GM12878 (cell line): ENCODE results near the gene TBP. TPM values are rescaled to one million over a fixed set of nuclear protein-coding genes. Genes with fewer than 3 reads are reported as not detected.

Source experiments
- ATAC-seq: fragments of 200-7000 bp; cut with Tn5 transposase; 3 replicates; pipeline ENCODE4 v1.9.1; 2020; ENCODE audit warnings: mild to moderate bottlenecking, moderate library complexity
- BruUV-seq: library from RNA; stranded (reverse); fragments of 400-500 nt; replicated peaks from 2 replicates; lab custom pipeline; 2021; lab: Mats Ljungman, UMichigan
- CTCF ChIA-PET: fragments of 300-600 bp; sonication (Branson Sonifier 250); formaldehyde crosslinking; extraction: SDS; loops from one replicate; lab custom pipeline; 2021; ENCODE audit warnings: inconsistent platforms; lab: Yijun Ruan, JAX
- POLR2A ChIA-PET: fragments of 350-600 bp; formaldehyde crosslinking; extraction: SDS; loops from one replicate; lab custom pipeline; 2021; ENCODE audit warnings: inconsistent platforms; lab: Charles Lee
- RAD21 ChIA-PET: fragments of 300-600 bp; sonication (Branson Sonifier 250); formaldehyde crosslinking; loops from one replicate; lab custom pipeline; 2023; ENCODE audit warnings: antibody characterized with exemption; ENCODE audit not compliant: unreplicated experiment; lab: Charles Lee
- SMC1A ChIA-PET: fragments of 300-600 bp; sonication (Branson Sonifier 250); formaldehyde crosslinking; loops from one replicate; lab custom pipeline; 2023; ENCODE audit not compliant: unreplicated experiment, uncharacterized antibody; lab: Charles Lee
- DNase-seq: peaks from one replicate; pipeline ENCODE4 v3.0.0-alpha.2; 2011; ENCODE audit warnings: low read depth, low spot score
- FAIRE-seq: peaks from 3 replicates; lab custom pipeline; 2011; peaks lifted over from hg19 to GRCh38; lab: Jason Lieb, UNC
- H2AFZ ChIP-seq: 2 replicates; pipeline ENCODE4 v1.6.0; 2011; ENCODE audit warnings: low read depth, low read length, control low read depth; ENCODE audit not compliant: control insufficient read depth
- H3K27ac ChIP-seq: 2 replicates; pipeline ENCODE4 v1.5.1; 2011; ENCODE audit warnings: control low read depth; ENCODE audit not compliant: control insufficient read depth, insufficient read depth
- H3K27me3 ChIP-seq, 2 experiments: replicated peaks in 1 of 2; 2 replicates each; pipeline versions ENCODE4 v1.6.0 to v1.6.1; 2011; ENCODE audit warnings: low read length in 1 of 2; ENCODE audit not compliant: control insufficient read depth in 2 of 2, insufficient read depth in 2 of 2
- H3K36me3 ChIP-seq, 2 experiments: 2 replicates each; pipeline ENCODE4 v1.5.1; 2011; ENCODE audit warnings: low read length in 1 of 2; ENCODE audit not compliant: control insufficient read depth in 2 of 2, insufficient read depth in 2 of 2
- H3K4me1 ChIP-seq: 2 replicates; pipeline ENCODE4 v1.6.1; 2011; ENCODE audit warnings: mild to moderate bottlenecking, low read length, moderate library complexity, mixed read lengths; ENCODE audit not compliant: control insufficient read depth, insufficient read depth
- H3K4me2 ChIP-seq: 2 replicates; pipeline ENCODE4 v1.6.0; 2011; ENCODE audit warnings: control low read depth; ENCODE audit not compliant: control insufficient read depth, insufficient read depth
- H3K4me3 ChIP-seq: fragments of 200-600 bp; sonication (generic); 2 replicates; pipeline ENCODE4 v1.5.1; 2016
- H3K79me2 ChIP-seq: 2 replicates; pipeline ENCODE4 v1.6.0; 2011; ENCODE audit warnings: low read length; ENCODE audit not compliant: control insufficient read depth, insufficient read depth
- H3K9ac ChIP-seq: 2 replicates; pipeline ENCODE4 v1.8.0; 2011; ENCODE audit warnings: low read length, control low read depth, mixed read lengths; ENCODE audit not compliant: control insufficient read depth, insufficient read depth
- H3K9me3 ChIP-seq: replicated peaks from 3 replicates; pipeline ENCODE4 v1.5.1; 2011; ENCODE audit warnings: mild to moderate bottlenecking, low read length; ENCODE audit not compliant: control insufficient read depth, insufficient read depth
- H4K20me1 ChIP-seq: 2 replicates; pipeline ENCODE4 v1.6.0; 2011; ENCODE audit not compliant: control insufficient read depth, insufficient read depth
- BMI1 ChIP-seq: fragments of 450-650 bp; IDR thresholded peaks from 2 replicates; pipeline ENCODE4 v1.6.1; 2016; ENCODE audit warnings: mild to moderate bottlenecking, moderate library complexity, borderline replicate concordance
- CBX3 ChIP-seq: fragments of 200-600 bp; sonication (generic); IDR thresholded peaks from 2 replicates; pipeline ENCODE4 v1.6.1; 2016; ENCODE audit warnings: low read depth, borderline replicate concordance
- CREM ChIP-seq: IDR thresholded peaks from 2 replicates; pipeline ENCODE4 v1.6.1; 2014; ENCODE audit warnings: antibody characterized with exemption, low read depth
- GABPA ChIP-seq: IDR thresholded peaks from 2 replicates; pipeline ENCODE4 v1.6.1; 2014; ENCODE audit warnings: antibody characterized with exemption, low read depth, mild to moderate bottlenecking, inconsistent platforms
- HCFC1 ChIP-seq: fragments of 150-350 bp; IDR thresholded peaks from 2 replicates; pipeline ENCODE4 v1.6.1; 2014; ENCODE audit warnings: low read length
- HSF1 ChIP-seq: fragments of 150-350 bp; IDR thresholded peaks from 2 replicates; pipeline ENCODE4 v1.6.1; 2014; ENCODE audit warnings: mild to moderate bottlenecking, low read depth, low read length
- IKZF1 ChIP-seq: fragments of 450-650 bp; conservative IDR thresholded peaks from 2 replicates; pipeline ENCODE4 v1.6.1; 2017; ENCODE audit warnings: antibody characterized with exemption, mild to moderate bottlenecking
- MYC ChIP-seq: IDR thresholded peaks from 2 replicates; pipeline ENCODE4 v1.6.1; 2011; ENCODE audit warnings: mild to moderate bottlenecking, low read length, moderate library complexity, inconsistent platforms; ENCODE audit not compliant: insufficient read depth, insufficient replicate concordance, insufficient read length, severe bottlenecking
- NFIC ChIP-seq: IDR thresholded peaks from 2 replicates; pipeline ENCODE4 v1.6.1; 2012; ENCODE audit warnings: low read depth, mild to moderate bottlenecking, inconsistent platforms, low read length, moderate library complexity
- PRDM15 ChIP-seq: fragments of 450-650 bp; formaldehyde crosslinking; IDR thresholded peaks from 2 replicates; pipeline ENCODE4 v1.4.0; 2020; ENCODE audit warnings: mild to moderate bottlenecking, moderate library complexity
- RELA ChIP-seq: fragments of 450-650 bp; IDR thresholded peaks from 2 replicates; pipeline ENCODE4 v1.8.0; 2014; ENCODE audit warnings: borderline replicate concordance; ENCODE audit not compliant: partially characterized antibody
- SP1 ChIP-seq: IDR thresholded peaks from one replicate; pipeline ENCODE4 v1.6.1; 2011; ENCODE audit warnings: low read depth, low read length
- SREBF1 ChIP-seq: IDR thresholded peaks from 2 replicates; pipeline ENCODE4 v1.6.1; 2012; ENCODE audit warnings: mild to moderate bottlenecking, low read length
- SREBF2 ChIP-seq: IDR thresholded peaks from 2 replicates; pipeline ENCODE4 v1.6.1; 2012; ENCODE audit warnings: mild to moderate bottlenecking, low read length
- ZBTB33 ChIP-seq: fragments of 450-650 bp; IDR thresholded peaks from 2 replicates; pipeline ENCODE4 v1.6.1; 2017; ENCODE audit warnings: mild to moderate bottlenecking
- ZNF207 ChIP-seq: fragments of 450-650 bp; IDR thresholded peaks from 2 replicates; pipeline ENCODE4 v1.6.1; 2014; ENCODE audit warnings: antibody characterized with exemption, mild to moderate bottlenecking, borderline replicate concordance
- ZNF384 ChIP-seq: IDR thresholded peaks from 2 replicates; pipeline ENCODE4 v1.6.1; 2012; ENCODE audit warnings: low read depth, mild to moderate bottlenecking, low read length, improper control_type of control experiment, borderline replicate concordance
- WGBS: methylation state at CpG from one replicate; pipeline ENCODE4 v1.1.6; 2016; ENCODE audit warnings: low lambda C conversion rate; ENCODE audit not compliant: insufficient replicate concordance, insufficient coverage; ENCODE audit errors: missing lambda C conversion rate; 5-methylcytosine and 5-hydroxymethylcytosine counted together
- in situ Hi-C: fragments of 300-500 bp; cut with MboI; formaldehyde crosslinking; loops from 9 replicates; pipeline ENCODE4 v1.14.3; 2018; ENCODE audit warnings: mixed read lengths
- intact Hi-C: fragments of 100-400 bp; cut with micrococcal nuclease; formaldehyde crosslinking; loops from one replicate; pipeline ENCODE4 v1.14.2; 2022; ENCODE audit not compliant: unreplicated experiment
- polyA plus RNA-seq, 11 experiments: library from polyadenylated mRNA; depleted of rRNA in 4 of 11; unstranded in 6 of 11; stranded (reverse) in 5 of 11; fragments of >200 nt; fragmentation: Nextera tagmentation in 4 of 11; fragmentation: Illumina TruSeq in 1 of 11; extraction: Ambion mirVana in 4 of 11; extraction: Trizol in 1 of 11; gene quantifications; 1 replicate in 1 of 11; 2 replicates in 10 of 11; pipeline versions ENCODE4 v1.2.1 to v1.2.3, GENCODE V29; 2011 to 2016; ENCODE audit warnings: inconsistent platforms in 2 of 11, missing spikeins in 2 of 11, low read depth in 1 of 11
- total RNA-seq, 4 experiments: library from RNA; depleted of rRNA in 3 of 4; stranded (reverse); fragments of >200 nt in 3 of 4; fragmentation: Illumina TruSeq in 1 of 4; extraction: Trizol in 1 of 4; gene quantifications; 2 replicates each; pipeline versions ENCODE4 v1.2.1 to v1.2.3, GENCODE V29; 2013 to 2021

TBP gene
- total and polyA plus RNA-seq, 10 of the 15 experiments (the other 5 are each of a cell fraction or from before 2014, with no cell fraction given): 13.6 to 39.5 (median 26.5) TPM

GRCh38 chr6:170536671-170537070 is 17.5 kb upstream of the TBP start:
- Histone ChIP-seq H4K20me1 (no peaks in the 10 kb centered on the region), H3K36me3 (peaks cover 18 to 49% of the 10 kb centered on the region in 2 experiments), H3K4me2 (no peak overlapping the region), H3K27me3 (no peaks in the 10 kb centered on the region), H3K4me3 (no peak overlapping the region), H3K9ac (no peak overlapping the region), H2AFZ (no peak overlapping the region), H3K4me1 (no peaks in the 10 kb centered on the region), H3K9me3 (no peaks in the 10 kb centered on the region), H3K79me2 (peaks cover 2% of the 10 kb centered on the region), H3K27ac (no peak overlapping the region)
- POLR2A ChIA-PET: no interaction called here
- DNase-seq (no peak), ATAC-seq (no peak), FAIRE-seq (no peak)
- in situ Hi-C loops: no loop called here
- CTCF ChIA-PET: interaction anchor here (1.2 kb wide), 1 partner anchor 705 kb away, joined by 3 read pairs; no protein-coding TSS in a partner anchor
- BruUV-seq: no TSS peak
- intact Hi-C loops: no loop called here
- RAD21 ChIA-PET: no interaction called here
- WGBS: 98% methylated on average over 5 of the region's 5 CpGs
- SMC1A ChIA-PET: no interaction called here
- TF ChIP-seq ZNF384 (no peak), ZNF207 (no peak), RELA (no peak), PRDM15 (no peak), GABPA (no peak), BMI1 (no peak), SP1 (no peak), IKZF1 (no peak), HCFC1 (no peak), CREM (no peak), SREBF2 (no peak), NFIC (no peak), SREBF1 (no peak), MYC (no peak), HSF1 (no peak), ZBTB33 (no peak), CBX3 (no peak)
